Trophoblast cell (in vitro differentiated cells and primary cell): Measurements from ENCODE around the gene PDE4D.

Experiments
- DNase-seq, 2 donors: peaks; one replicate each; pipeline ENCODE4 v3.0.0-alpha.2; 2016
- H2AFZ ChIP-seq: 2 replicates; pipeline ENCODE4 v1.6.1; 2013; ENCODE audit warnings: low read length, moderate library complexity, mild to moderate bottlenecking; ENCODE audit not compliant: insufficient read depth, poor library complexity
- H2AK5ac ChIP-seq: 2 replicates; pipeline ENCODE4 v1.6.1; 2013; ENCODE audit warnings: mild to moderate bottlenecking, low read length
- H2BK120ac ChIP-seq: 2 replicates; pipeline ENCODE4 v1.6.1; 2013; ENCODE audit warnings: low read length, mild to moderate bottlenecking, moderate library complexity; ENCODE audit not compliant: insufficient read depth, poor library complexity
- H2BK12ac ChIP-seq: 2 replicates; pipeline ENCODE4 v1.6.1; 2013; ENCODE audit warnings: mild to moderate bottlenecking, low read length, moderate library complexity
- H2BK5ac ChIP-seq: 2 replicates; pipeline ENCODE4 v1.6.1; 2013; ENCODE audit warnings: low read length, low read depth, moderate library complexity, mild to moderate bottlenecking; ENCODE audit not compliant: poor library complexity
- H3K14ac ChIP-seq: 2 replicates; pipeline ENCODE4 v1.6.1; 2013; ENCODE audit warnings: mild to moderate bottlenecking, low read length
- H3K18ac ChIP-seq: 2 replicates; pipeline ENCODE4 v1.6.1; 2013; ENCODE audit warnings: mild to moderate bottlenecking, low read length
- H3K23ac ChIP-seq: 2 replicates; pipeline ENCODE4 v1.6.1; 2013; ENCODE audit warnings: low read length
- H3K27ac ChIP-seq: 2 replicates; pipeline ENCODE4 v1.5.1; 2013; ENCODE audit warnings: low read depth, mild to moderate bottlenecking, inconsistent platforms, low read length, moderate library complexity
- H3K27me3 ChIP-seq: 2 replicates; pipeline ENCODE4 v1.6.1; 2013; ENCODE audit warnings: inconsistent platforms, mild to moderate bottlenecking, low read length, moderate library complexity; ENCODE audit not compliant: insufficient read depth
- H3K36me3 ChIP-seq, 2 experiments: 1 replicate in 1 of 2; 2 replicates in 1 of 2; pipeline ENCODE4 v1.6.1; 2013; ENCODE audit warnings: low read length in 2 of 2, mild to moderate bottlenecking in 2 of 2, moderate library complexity in 1 of 2; ENCODE audit not compliant: insufficient read depth in 2 of 2, control insufficient read depth in 1 of 2
- H3K4ac ChIP-seq: 2 replicates; pipeline ENCODE4 v1.6.1; 2013; ENCODE audit warnings: low read depth, mild to moderate bottlenecking, low read length, moderate library complexity
- H3K4me1 ChIP-seq, 2 experiments: 1 replicate in 1 of 2; 2 replicates in 1 of 2; pipeline ENCODE4 v1.6.1; 2013; ENCODE audit warnings: low read length in 2 of 2, mild to moderate bottlenecking in 2 of 2, moderate library complexity in 1 of 2; ENCODE audit not compliant: insufficient read depth in 2 of 2, control insufficient read depth in 1 of 2
- H3K4me2 ChIP-seq: 2 replicates; pipeline ENCODE4 v1.6.1; 2013; ENCODE audit warnings: inconsistent platforms, mild to moderate bottlenecking, low read length, moderate library complexity
- H3K4me3 ChIP-seq: 2 replicates; pipeline ENCODE4 v1.5.1; 2013; ENCODE audit warnings: mild to moderate bottlenecking, low read depth, low read length, inconsistent platforms
- H3K79me1 ChIP-seq: one replicate; pipeline ENCODE4 v1.6.1; 2013; ENCODE audit warnings: low read length
- H3K79me2 ChIP-seq: 2 replicates; pipeline ENCODE4 v1.6.1; 2013; ENCODE audit warnings: low read length, mild to moderate bottlenecking; ENCODE audit not compliant: control insufficient read depth, insufficient read depth, poor library complexity
- H3K9ac ChIP-seq: 2 replicates; pipeline ENCODE4 v1.6.1; 2013; ENCODE audit warnings: mild to moderate bottlenecking, low read length
- H3K9me3 ChIP-seq: 2 replicates; pipeline ENCODE4 v1.6.1; 2013; ENCODE audit warnings: low read depth, mild to moderate bottlenecking, control low read depth, inconsistent platforms, low read length; ENCODE audit not compliant: insufficient read depth
- H4K12ac ChIP-seq: 2 replicates; pipeline ENCODE4 v1.6.1; 2013; ENCODE audit warnings: low read depth, mild to moderate bottlenecking, low read length, moderate library complexity
- H4K8ac ChIP-seq: 2 replicates; pipeline ENCODE4 v1.6.1; 2013; ENCODE audit warnings: low read depth, mild to moderate bottlenecking, low read length, moderate library complexity
- H4K91ac ChIP-seq: one replicate; pipeline ENCODE4 v1.6.1; 2013; ENCODE audit warnings: low read depth, mild to moderate bottlenecking, low read length, moderate library complexity
- WGBS: extraction: QIAGEN DNeasy Blood & Tissue Kit; methylation state at CpG from one replicate; pipeline ENCODE4 v1.1.7; 2013; ENCODE audit warnings: missing lambda C conversion rate; ENCODE audit not compliant: insufficient read length, insufficient coverage; ENCODE audit errors: extremely low coverage; 5-methylcytosine and 5-hydroxymethylcytosine counted together

PDE4D gene

DNA sequence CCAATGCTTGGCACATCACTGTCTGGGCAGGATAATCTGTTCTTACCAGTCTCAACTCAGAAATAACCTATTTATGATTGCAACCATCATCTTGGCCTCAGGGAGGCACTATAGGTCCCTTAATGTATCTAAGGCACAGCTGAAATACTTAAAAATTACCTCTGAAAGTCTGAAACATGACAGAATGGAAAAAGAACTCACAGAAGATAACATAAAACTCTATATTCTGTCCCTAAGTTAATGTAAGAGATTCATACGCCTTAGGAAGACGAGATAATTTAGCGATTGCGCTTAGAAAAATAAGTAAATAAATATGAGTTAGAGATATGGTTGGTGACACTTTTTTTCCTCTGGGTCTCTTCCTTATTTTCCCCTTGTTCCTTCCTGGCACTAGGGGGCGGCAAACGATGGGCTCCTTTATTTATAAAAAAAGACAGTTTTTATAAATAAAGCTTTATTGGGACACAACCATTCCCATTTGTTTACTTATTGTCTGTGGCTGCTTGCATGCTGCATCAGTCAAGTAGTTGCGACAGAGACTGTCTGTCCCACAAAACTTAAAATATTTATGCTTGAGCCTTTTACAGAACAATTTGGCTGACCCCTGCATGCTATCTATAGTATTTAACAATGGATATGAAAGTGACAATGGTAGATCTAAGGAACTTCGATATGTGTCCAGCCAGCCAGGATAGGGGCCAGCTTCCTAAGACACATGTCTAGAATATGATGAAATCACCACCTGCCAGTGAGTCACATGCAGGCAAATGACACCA, 79.6 kb downstream of the PDE4D start:
- Histone ChIP-seq H3K18ac (no peak overlapping the region), H2BK120ac (no peak overlapping the region), H2BK5ac (no peak overlapping the region), H3K4ac (no peak overlapping the region), H3K27ac (no peak overlapping the region), H3K9ac (no peak overlapping the region), H3K79me2 (no peaks in the 10 kb centered on the region), H4K12ac (no peak overlapping the region), H4K91ac (no peak overlapping the region), H2AK5ac (no peak overlapping the region), H3K4me2 (no peak overlapping the region), H3K9me3 (no peaks in the 10 kb centered on the region), H3K14ac (no peak overlapping the region), H3K23ac (no peak overlapping the region), H4K8ac (no peak overlapping the region), H2BK12ac (no peak overlapping the region), H3K27me3 (no peaks in the 10 kb centered on the region), H3K79me1 (no peaks in the 10 kb centered on the region), H2AFZ (no peak overlapping the region), H3K36me3 (no peaks in the 10 kb centered on the region), H3K4me3 (no peak overlapping the region), H3K4me1 (no peaks in the 10 kb centered on the region)
- DNase-seq, result peak; percentile 92 to 96
- WGBS, result no CpG with 5 or more reads among the region's 8 CpGs

DNA sequence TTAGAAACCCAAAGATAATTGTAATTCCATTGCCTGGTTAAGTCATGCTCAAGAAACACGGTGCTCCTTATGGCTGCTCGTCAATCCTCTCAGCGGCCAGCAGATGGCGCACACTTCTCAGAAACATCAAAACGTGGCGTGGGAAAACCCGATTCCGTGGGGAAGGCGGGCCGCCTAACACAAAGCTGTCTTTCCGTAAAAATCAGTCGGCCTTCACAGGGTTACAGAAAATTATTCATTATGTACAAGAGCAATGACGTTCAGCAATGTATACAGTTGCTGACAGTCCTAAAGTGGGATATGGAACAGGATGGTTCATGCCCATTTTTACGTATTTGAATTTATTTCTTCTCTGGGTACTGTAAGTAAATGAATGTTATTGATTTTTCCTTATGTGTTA, 83.5 kb downstream of the PDE4D start:
- no peak overlapping the region for H4K12ac ChIP-seq
- no peak overlapping the region for H3K4ac ChIP-seq
- peak; percentile 46 to 91 for DNase-seq
- H3K4me2 ChIP-seq, result peak overlapping the region; percentile 52
- H3K9me3 ChIP-seq, result no peaks in the 10 kb centered on the region
- H3K27ac ChIP-seq, result no peak overlapping the region
- no peaks in the 10 kb centered on the region for H3K36me3 ChIP-seq
- no CpG with 5 or more reads among the region's 14 CpGs for WGBS
- no peaks in the 10 kb centered on the region for H3K4me1 ChIP-seq
- H4K91ac ChIP-seq, result no peak overlapping the region
- H2BK12ac ChIP-seq, result no peak overlapping the region
- no peaks in the 10 kb centered on the region for H3K27me3 ChIP-seq
- no peaks in the 10 kb centered on the region for H3K79me1 ChIP-seq
- H3K23ac ChIP-seq, result no peak overlapping the region
- no peak overlapping the region for H3K14ac ChIP-seq
- H2BK120ac ChIP-seq, result no peak overlapping the region
- no peak overlapping the region for H3K9ac ChIP-seq
- H2AFZ ChIP-seq, result no peak overlapping the region
- no peak overlapping the region for H2AK5ac ChIP-seq
- H4K8ac ChIP-seq, result no peak overlapping the region
- H3K79me2 ChIP-seq, result no peaks in the 10 kb centered on the region
- no peak overlapping the region for H3K18ac ChIP-seq
- H2BK5ac ChIP-seq, result no peak overlapping the region
- H3K4me3 ChIP-seq, result no peak overlapping the region

DNA sequence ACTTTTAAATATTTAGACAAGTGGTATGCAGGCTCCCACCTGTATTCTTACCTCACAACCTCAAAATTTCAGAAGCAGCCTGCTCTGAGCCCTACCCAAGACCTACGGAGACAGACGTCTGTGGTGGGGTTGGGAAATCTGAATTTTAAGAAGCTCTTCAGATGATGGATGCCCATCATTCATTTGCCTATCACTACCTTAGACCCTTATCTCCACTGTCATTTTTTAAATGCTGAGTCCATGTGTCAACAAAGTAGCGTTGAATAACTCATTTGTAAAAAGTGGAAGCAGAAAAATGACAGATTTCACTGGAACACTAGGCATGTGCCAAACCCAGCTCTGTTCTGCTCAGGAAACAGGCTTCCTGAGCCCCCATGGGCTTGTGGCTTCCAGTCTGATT, 85.7 kb downstream of the PDE4D start:
- WGBS, result no CpG with 5 or more reads among the region's 3 CpGs
- Histone ChIP-seq H3K4ac (no peak overlapping the region), H3K23ac (no peak overlapping the region), H3K4me3 (no peak overlapping the region), H2BK12ac (no peak overlapping the region), H3K4me2 (no peak overlapping the region), H3K36me3 (no peaks in the 10 kb centered on the region), H2BK5ac (no peak overlapping the region), H4K8ac (no peak overlapping the region), H2BK120ac (no peak overlapping the region), H4K91ac (no peak overlapping the region), H3K27me3 (no peaks in the 10 kb centered on the region), H4K12ac (no peak overlapping the region), H3K9me3 (no peaks in the 10 kb centered on the region), H3K79me2 (no peaks in the 10 kb centered on the region), H2AK5ac (no peak overlapping the region), H3K79me1 (no peaks in the 10 kb centered on the region), H3K27ac (no peak overlapping the region), H3K4me1 (no peaks in the 10 kb centered on the region), H2AFZ (no peak overlapping the region), H3K9ac (no peak overlapping the region), H3K14ac (no peak overlapping the region), H3K18ac (no peak overlapping the region)
- peak; percentile 86 to 96 for DNase-seq

DNA sequence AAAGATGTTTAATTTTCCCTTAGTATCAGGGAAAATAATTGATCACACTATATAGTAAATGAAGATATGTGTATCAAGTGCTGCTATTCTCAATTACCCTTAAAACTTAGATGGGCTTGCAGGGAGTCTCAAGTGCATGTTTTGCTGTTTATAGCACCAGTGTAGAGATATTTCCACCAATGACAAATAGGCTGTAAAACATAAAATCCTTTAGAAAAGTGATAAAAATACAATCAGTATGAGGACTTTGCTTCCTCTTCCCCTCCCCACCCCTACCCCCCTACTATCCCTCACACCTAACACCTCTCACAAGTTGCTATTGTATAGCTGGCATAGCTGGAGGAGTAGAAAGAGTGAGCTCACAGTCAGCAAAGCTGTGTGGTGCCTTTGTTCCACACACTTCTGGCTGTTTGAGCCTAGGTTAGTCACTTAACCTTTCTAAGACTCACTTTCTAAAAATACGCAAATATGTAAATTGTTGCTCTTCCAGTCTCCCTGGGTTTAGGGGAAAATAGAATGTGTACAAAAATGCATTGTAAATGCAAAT, 93.1 kb downstream of the PDE4D start:
- H3K4me1 ChIP-seq, result peaks cover 0 to 2% of the 10 kb centered on the region in 2 experiments
- no peak overlapping the region for H3K4ac ChIP-seq
- no peak overlapping the region for H2BK120ac ChIP-seq
- H2BK12ac ChIP-seq, result no peak overlapping the region
- no peak overlapping the region for H3K14ac ChIP-seq
- no peak overlapping the region for H4K91ac ChIP-seq
- no peak overlapping the region for H3K23ac ChIP-seq
- no CpG with 5 or more reads among the region's 1 CpG for WGBS
- no peak overlapping the region for H4K8ac ChIP-seq
- no peaks in the 10 kb centered on the region for H3K27me3 ChIP-seq
- no peaks in the 10 kb centered on the region for H3K9me3 ChIP-seq
- no peaks in the 10 kb centered on the region for H3K79me2 ChIP-seq
- no peak overlapping the region for H3K27ac ChIP-seq
- no peak for DNase-seq
- no peak overlapping the region for H3K9ac ChIP-seq
- H3K4me2 ChIP-seq, result no peak overlapping the region
- peaks cover 9% of the 10 kb centered on the region for H3K79me1 ChIP-seq
- no peak overlapping the region for H3K18ac ChIP-seq
- H2AK5ac ChIP-seq, result no peak overlapping the region
- H3K36me3 ChIP-seq, result no peaks in the 10 kb centered on the region
- H2BK5ac ChIP-seq, result no peak overlapping the region
- no peak overlapping the region for H3K4me3 ChIP-seq
- no peak overlapping the region for H4K12ac ChIP-seq
- no peak overlapping the region for H2AFZ ChIP-seq
